Tibial artery (tissue), 4 donors: ENCODE measurements around the gene CORO2B.

ENCODE experiments used
- DNase-seq, 2 donors: peaks; one replicate each; pipeline ENCODE4 v3.0.0-alpha.2; 2019
- H3K27ac ChIP-seq, 2 donors: fragments of 200-600 bp; sonication (generic) in 1 of 2; 1 replicate in 1 of 2; 2 replicates in 1 of 2; pipeline ENCODE4 v1.5.1; 2018 to 2019; ENCODE audit warnings: mild to moderate bottlenecking in 1 of 2
- H3K27me3 ChIP-seq, 2 donors: fragments of 200-600 bp; sonication (generic) in 1 of 2; one replicate each; pipeline versions ENCODE4 v1.5.1 to v1.6.0; 2016 to 2019
- H3K36me3 ChIP-seq, 3 donors: fragments of 200-600 bp; sonication (generic) in 2 of 3; one replicate each; pipeline ENCODE4 v1.5.1; 2016 to 2019; ENCODE audit warnings: mild to moderate bottlenecking in 2 of 3
- H3K4me1 ChIP-seq, 4 donors: fragments of 200-600 bp; sonication (generic) in 2 of 4; 1 replicate in 3 of 4; 2 replicates in 1 of 4; pipeline ENCODE4 v1.5.1; 2016 to 2019
- H3K4me3 ChIP-seq, 2 donors: fragments of 200-600 bp; sonication (generic) in 1 of 2; 1 replicate in 1 of 2; 2 replicates in 1 of 2; pipeline ENCODE4 v1.5.1; 2018 to 2019; ENCODE audit warnings: mild to moderate bottlenecking in 2 of 2
- H3K9me3 ChIP-seq, 3 donors: fragments of 200-600 bp; sonication (generic) in 1 of 3; one replicate each; pipeline ENCODE4 v1.5.1; 2016 to 2019
- intact Hi-C: fragments of 100-400 bp; cut with DNase I; formaldehyde crosslinking; loops from one replicate; pipeline ENCODE4 v1.15.0; 2023; ENCODE audit warnings: low total_unique reads
- TF ChIP-seq, protein P1 (sequence below), 2 experiments: fragments of 200-600 bp in 1 of 2; fragments of 450-650 bp in 1 of 2; IDR thresholded peaks; one replicate each; pipeline ENCODE4 v1.5.1; 2017 to 2019; ENCODE audit warnings: antibody characterized with exemption in 2 of 2, mild to moderate bottlenecking in 1 of 2, moderate library complexity in 1 of 2

Gene CORO2B

DNA sequence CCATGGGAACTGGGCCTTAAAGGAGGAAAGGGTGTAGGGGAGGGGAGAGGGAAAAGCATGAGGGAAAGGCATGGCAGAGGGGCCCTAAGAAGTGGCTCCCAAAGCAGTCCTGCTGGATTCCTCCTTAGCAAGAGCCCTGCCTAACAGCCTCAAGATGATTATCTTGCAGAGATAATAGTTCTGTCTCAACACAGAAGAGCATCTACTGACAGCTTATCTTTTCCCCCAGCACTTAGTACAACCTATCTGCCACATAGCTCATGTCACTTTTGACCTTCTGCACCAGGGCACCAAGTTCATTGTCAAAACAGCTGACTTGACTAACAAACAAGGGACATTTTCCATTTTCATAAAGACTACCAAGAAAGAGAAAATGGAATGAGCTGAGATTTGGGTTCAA, 155.6 kb downstream of the CORO2B start:
- Histone ChIP-seq H3K27me3 (no peaks in the 10 kb centered on the region), H3K36me3 (no peaks in the 10 kb centered on the region), H3K27ac (no peak overlapping the region), H3K4me3 (no peak overlapping the region), H3K9me3 (no peaks in the 10 kb centered on the region), H3K4me1 (peaks cover 0 to 13% (median 8%) of the 10 kb centered on the region in 4 donors)
- DNase-seq, result no peak
- intact Hi-C loops, result no loop called here
- TF ChIP-seq, protein P1, sequence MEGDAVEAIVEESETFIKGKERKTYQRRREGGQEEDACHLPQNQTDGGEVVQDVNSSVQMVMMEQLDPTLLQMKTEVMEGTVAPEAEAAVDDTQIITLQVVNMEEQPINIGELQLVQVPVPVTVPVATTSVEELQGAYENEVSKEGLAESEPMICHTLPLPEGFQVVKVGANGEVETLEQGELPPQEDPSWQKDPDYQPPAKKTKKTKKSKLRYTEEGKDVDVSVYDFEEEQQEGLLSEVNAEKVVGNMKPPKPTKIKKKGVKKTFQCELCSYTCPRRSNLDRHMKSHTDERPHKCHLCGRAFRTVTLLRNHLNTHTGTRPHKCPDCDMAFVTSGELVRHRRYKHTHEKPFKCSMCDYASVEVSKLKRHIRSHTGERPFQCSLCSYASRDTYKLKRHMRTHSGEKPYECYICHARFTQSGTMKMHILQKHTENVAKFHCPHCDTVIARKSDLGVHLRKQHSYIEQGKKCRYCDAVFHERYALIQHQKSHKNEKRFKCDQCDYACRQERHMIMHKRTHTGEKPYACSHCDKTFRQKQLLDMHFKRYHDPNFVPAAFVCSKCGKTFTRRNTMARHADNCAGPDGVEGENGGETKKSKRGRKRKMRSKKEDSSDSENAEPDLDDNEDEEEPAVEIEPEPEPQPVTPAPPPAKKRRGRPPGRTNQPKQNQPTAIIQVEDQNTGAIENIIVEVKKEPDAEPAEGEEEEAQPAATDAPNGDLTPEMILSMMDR (IDR thresholded peaks at IDR 0.05), result no peak

DNA sequence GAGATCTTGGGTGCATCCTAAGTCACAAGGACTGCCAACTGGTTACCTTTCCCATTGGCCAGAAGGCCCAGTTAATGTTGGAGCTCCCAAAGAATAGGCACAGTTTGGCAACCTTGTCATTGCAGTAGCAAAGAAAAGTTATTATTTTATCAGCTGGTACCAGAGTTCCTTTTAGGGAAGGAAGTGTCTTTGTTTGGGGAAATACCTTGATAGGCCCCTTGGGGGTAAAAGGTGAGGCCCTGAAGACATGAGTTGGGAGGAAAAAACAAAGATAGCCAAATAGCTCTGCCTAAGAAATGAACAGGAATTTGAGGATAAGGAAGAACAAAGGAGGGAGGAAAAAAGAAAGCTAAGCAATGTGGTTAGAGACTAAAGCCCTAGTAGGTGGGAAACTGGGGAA, 156.1 kb downstream of the CORO2B start:
- Histone ChIP-seq H3K27ac (no peak overlapping the region), H3K4me1 (peaks cover 0 to 8% (median 5%) of the 10 kb centered on the region in 4 donors), H3K27me3 (no peaks in the 10 kb centered on the region), H3K9me3 (no peaks in the 10 kb centered on the region), H3K36me3 (no peaks in the 10 kb centered on the region), H3K4me3 (no peak overlapping the region)
- DNase-seq, result no peak
- intact Hi-C loops, result no loop called here
- TF ChIP-seq, protein P1 (IDR thresholded peaks at IDR 0.05), result no peak

DNA sequence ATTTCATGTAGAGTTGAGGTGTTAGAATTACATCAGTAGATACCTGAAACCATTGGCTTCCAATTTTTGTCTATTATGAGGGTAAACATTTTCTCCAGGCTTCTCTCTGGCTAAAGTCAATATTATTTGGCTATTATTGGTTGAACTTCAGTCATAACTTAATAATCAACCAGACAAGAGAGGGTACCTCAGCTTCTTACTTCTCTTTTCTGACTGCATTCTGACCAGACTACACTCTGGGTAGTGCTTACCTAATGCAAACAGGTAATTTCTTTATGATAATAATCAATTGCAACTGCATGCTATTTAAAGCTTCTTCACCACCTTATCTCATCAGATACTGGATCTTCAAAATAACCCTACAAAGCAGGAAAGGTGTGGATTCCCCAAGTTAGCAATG, 156.8 kb downstream of the CORO2B start:
- DNase-seq, result no peak
- Histone ChIP-seq H3K36me3 (no peaks in the 10 kb centered on the region), H3K4me1 (peaks cover 0 to under 1% (median 0%) of the 10 kb centered on the region in 4 donors), H3K9me3 (no peaks in the 10 kb centered on the region), H3K4me3 (no peak overlapping the region), H3K27me3 (no peaks in the 10 kb centered on the region), H3K27ac (no peak overlapping the region)
- intact Hi-C loops, result no loop called here
- TF ChIP-seq, protein P1 (IDR thresholded peaks at IDR 0.05), result no peak

DNA sequence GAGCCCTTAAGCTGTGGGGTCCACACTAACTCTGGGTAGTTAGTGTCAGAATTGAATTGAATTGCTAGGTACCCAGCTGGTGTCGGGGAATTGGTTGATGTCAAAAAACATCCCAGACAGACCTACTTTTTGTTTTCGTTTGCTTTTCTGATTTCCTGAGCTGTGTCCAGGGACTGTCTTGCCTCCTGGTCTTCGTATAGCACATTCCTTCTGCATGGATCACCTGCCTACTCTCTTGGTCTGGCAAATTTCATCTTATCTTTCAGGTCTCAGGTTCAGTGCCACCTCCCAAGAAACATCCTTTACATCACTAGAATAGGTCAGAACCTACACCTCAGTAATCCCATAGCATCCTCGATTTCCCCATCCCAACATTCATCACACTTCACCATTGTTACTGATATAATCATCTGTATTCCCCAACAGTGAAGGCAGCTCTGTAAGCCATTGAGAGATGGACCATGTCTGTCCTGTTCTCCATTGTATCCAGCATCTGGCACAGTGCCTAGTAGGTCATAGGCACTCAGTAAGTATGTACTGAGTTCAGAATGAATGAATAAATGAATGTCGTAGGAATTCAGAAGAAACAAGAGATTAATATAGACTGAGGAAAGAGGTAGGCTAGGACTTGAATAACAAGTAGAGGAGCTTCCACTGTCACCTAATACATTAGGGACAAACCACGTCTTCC, 160.7 kb downstream of the CORO2B start:
- intact Hi-C loops, result no loop called here
- Histone ChIP-seq H3K27me3 (no peaks in the 10 kb centered on the region), H3K36me3 (no peaks in the 10 kb centered on the region), H3K4me3 (no peak overlapping the region), H3K4me1 (no peaks in the 10 kb centered on the region), H3K27ac (no peak overlapping the region), H3K9me3 (no peaks in the 10 kb centered on the region)
- no peak for DNase-seq
- TF ChIP-seq, protein P1 (IDR thresholded peaks at IDR 0.05), result no peak

DNA sequence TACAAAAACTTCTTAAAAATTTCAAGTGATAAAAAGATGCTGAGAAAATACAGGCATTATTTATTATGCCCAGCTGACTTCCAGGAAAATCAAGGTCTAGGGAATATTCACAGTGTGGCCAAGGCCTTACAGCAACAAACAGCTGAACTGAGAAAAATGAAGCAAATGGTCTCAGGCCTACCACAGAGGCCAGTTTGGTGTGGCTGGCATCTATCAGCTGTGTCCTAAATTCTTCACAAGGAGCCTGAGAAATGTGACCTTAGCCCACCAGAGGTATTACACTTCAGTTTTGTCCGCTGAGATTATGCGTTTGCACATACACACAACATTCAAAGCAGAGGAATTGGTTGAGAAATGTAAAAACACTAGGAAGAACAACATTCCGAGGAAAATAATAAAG, 164.5 kb downstream of the CORO2B start:
- no peaks in the 10 kb centered on the region for H3K9me3 ChIP-seq
- no peak overlapping the region for H3K4me3 ChIP-seq
- TF ChIP-seq, protein P1 (IDR thresholded peaks at IDR 0.05), result no peak
- intact Hi-C loops, result no loop called here
- H3K4me1 ChIP-seq, result no peaks in the 10 kb centered on the region
- H3K36me3 ChIP-seq, result no peaks in the 10 kb centered on the region
- H3K27me3 ChIP-seq, result no peaks in the 10 kb centered on the region
- DNase-seq, result no peak
- no peak overlapping the region for H3K27ac ChIP-seq

DNA sequence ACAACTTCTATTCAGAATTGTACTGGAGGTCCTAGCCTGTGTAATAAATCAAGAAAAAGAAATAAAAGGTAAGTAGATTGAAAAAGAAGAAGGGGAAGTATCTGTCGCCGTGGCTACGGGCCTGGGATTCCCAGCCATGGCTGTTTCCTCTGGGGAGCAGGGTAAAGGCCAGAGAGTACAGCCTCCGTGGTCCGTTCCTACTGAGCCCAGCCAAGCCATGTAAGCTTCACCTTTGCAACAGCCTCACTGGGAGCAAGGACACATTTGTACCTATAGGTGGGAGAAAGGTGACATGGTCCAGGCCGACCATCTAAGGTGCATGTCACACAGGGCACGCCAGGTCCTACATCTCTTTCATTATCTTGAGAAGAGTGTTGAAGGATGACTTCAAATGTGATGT, 170.6 kb downstream of the CORO2B start:
- no peak overlapping the region for H3K27ac ChIP-seq
- no peak for DNase-seq
- intact Hi-C loops, result no loop called here
- H3K4me3 ChIP-seq, result no peak overlapping the region
- H3K27me3 ChIP-seq, result peaks cover 0 to 8% of the 10 kb centered on the region in 2 donors
- H3K36me3 ChIP-seq, result no peaks in the 10 kb centered on the region
- TF ChIP-seq, protein P1 (IDR thresholded peaks at IDR 0.05), result no peak
- no peaks in the 10 kb centered on the region for H3K9me3 ChIP-seq
- H3K4me1 ChIP-seq, result no peaks in the 10 kb centered on the region
